Activated CD4-positive, CD25-positive, alpha-beta regulatory T cell treated with anti-CD3 and anti-CD28 coated beads, Interleukin-2, amount 50 U/mL, for 24 hours (primary cell): ENCODE measurements around the gene ADCY4.
A peak's percentile ranks its signal among the peaks of the same experiment; 100 is the strongest.
"Not testable (repeated sequence)": the region's sequence is repeated elsewhere in the genome, so short reads cannot be mapped to it uniquely, and the experiment has no call there.

ENCODE experiments used
- ATAC-seq, 2 donors: fragments of 150-1000 bp; cut with Tn5 transposase; one replicate each; pipeline ENCODE4 v1.10.0; 2021; ENCODE audit warnings: mild to moderate bottlenecking in 1 of 2, moderate library complexity in 1 of 2

The ADCY4 gene

DNA sequence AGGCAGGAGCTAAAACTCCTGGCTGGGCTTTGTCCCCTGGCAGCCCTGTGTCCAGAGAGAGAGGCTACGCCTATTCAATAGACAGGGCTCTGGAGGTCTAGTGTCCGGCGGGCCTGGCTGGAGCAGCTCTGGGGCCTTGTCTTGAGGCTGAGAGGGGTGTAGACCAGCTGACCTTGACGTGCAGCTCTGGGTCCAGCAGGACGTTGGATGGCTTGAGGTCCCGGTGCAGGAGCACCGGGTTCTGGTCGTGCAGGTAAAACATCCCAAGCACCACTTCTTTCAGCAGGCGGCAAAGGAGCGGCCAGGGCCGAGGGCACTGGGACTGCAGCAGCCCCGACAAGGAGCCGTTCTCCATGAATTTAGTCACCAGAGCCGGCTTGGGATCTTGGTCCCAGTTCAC, 4.0 kb upstream of the ADCY4 start:
- no peak for ATAC-seq

DNA sequence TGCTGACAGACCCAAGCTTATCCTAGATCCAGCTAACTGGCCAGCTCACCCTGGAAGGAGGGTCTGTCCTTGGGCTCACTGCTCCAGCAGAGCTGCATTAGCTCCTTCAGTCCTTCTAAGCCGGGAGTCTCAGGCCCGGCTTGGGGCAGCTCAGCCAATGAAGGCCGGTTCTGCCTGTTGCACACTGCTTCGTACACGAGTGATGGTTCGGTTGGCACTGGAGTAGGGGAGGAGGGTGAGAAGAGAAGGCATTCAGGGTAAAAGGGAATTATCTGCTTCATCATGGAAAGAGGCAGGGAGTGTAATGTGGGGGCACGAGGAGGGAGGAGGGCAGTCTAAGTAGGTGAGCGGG, 2.9 kb upstream of the ADCY4 start:
- ATAC-seq: no peak

DNA sequence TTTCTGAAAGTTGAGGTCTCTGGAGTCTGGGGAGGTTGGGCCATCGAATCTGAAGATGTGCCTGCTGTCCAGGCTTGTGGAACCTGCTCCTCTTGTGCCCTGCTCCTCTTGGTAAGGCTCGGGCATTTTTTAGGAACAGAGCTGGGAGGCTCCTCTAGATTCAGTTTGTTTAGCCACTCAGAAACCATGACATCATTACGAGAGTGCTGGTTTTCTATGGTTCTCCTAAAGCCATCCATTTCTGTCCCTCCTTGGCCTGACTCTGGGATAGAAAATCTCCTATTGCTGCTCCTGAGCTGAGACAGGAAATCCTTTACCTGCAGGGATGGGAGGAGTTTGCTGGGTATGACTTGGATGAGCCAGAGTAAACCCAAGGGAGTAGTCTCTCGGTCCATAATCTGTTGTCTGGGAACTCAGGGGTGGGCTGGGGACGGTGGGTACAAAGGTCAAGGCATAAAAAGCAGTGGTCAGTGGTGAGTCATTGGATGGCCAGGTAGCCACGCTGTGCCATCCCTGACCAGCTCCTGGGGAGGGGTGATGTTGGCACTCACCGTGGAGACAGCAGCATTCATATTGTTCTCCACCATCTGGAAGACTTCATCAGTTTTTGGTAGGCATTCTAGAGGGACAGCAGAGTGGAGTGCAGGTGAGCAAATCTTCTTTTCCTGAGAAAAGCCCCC, 2.4 kb upstream of the ADCY4 start:
- ATAC-seq: no peak

DNA sequence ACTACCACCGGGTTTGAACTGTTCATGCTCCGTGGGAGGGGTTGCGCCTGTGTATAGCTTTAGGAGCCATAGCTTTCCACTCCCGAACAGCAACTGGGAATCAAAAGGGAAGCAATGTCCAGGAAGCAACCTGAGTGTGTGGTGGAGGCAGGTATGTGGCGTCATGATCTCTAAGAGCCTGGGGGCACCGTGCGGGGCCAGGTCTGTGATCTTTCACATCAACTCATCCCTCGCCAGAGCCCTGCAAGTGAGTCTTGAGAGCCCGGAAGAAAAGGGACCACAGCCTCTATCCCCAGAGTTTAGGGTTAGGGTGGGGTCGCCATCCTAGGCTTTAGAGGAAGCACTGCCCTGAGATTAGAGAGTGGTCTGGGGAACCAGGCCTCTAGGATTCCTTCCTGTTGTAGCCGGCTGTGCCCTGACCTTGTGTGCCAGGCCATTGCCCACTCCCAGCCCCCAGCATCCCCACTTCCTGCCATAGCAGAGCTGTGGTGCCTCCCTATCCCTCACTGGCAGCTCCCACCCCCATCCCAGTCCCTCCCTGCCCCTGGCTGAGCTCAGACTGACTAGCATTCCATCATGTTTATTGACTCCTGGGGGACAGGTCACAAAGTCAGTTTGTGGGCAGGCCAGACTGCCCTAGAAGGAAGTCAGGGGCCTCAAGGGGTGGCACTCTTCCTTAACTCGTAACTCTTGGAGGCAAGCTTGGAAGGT, 745 bp upstream of the ADCY4 start:
- no peak for ATAC-seq

DNA sequence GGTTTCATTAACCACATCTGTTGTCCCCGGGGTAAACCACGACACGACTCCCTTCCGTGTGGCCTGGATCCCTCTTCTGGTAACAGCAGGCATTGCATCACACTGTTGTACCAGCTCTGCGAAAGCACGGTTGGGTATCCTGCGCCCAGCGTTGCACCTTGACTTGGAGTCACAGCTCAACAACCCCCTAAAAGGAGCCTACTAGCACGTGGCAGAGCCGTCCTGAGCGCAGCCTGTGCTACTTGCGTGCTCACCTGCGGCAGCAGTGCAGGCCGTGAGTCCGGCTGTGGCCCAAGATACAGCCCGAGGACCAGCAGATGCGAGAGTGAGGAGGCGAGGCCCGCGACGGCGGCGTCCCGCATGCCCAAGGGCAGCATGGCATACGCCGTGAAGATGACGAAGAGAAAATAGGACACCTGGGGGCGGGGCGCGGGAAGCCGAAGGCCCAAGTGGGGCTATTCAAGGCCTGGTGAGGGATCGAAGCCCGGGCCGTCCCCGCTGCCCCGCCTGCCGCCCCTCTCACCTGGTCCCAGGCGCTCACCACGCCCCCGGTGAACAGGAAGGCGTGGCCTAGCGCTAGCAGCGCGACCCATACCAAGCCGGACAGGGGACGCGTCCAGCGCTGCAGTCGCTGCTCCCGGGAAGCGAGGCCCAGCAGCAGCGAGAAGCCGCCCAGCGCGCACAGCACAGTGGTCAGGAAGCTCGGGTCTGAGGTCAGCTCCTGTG, 2.4 kb downstream of the ADCY4 start:
- ATAC-seq: peak; percentile 85

DNA sequence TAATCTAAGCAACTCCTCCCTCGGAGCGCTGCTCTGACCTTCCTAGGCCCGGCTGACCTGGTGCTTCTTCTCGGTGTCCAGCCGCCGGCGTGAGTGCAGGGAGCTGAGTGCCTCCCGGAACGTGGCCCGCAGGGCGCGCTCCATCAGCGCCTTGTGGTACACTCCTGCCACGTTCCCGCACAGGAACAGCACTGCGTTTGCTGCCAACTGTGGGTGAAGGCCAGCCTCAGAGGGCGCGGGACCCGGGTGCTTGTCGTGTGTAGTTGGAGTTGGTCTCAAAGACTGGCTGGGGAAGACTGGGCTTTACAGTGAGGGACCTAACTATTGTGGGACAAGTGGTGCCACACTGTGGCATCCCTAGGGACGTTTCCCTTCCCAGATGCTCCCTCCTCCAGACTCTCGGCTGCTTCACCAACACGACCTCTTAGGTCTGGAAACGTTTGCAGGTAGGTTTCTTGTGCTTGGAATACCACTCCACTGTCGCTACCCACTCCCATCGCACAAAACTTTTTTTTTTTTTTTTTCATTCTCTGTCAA, 3.1 kb downstream of the ADCY4 start:
- no peak for ATAC-seq

DNA sequence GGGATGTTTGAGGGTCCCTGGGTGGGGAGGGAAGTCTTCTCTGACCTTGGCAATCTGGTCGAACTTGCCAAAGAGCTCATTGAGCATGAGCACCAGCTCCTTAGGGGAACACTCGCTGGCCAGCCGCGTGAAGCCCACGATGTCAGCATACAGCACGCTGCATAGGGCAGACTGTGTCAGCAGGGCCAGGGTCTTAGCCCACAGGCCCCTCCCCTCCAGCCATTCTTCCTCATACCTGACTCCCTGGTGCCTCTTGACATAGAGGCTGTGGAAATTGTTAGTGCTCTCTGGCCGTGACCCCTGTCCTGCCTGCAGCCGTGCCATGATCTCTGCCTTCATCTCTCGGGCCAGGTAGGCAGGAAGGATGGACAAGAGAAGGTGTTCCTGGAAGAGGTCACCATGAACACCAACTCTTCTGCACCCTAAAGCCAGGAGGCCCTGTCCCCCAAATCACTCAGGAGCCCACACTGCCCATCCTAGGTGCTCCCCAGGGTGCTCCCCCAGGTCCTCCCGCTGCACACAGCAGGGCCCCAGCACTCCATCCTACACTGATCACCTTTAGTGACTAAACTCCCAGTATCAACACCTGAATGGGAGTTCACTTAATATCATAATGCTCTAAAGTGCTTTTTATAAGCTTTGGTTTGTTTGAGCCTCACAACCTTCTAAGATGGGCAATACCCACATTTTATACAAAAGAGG, 3.7 kb downstream of the ADCY4 start:
- ATAC-seq: no peak

DNA sequence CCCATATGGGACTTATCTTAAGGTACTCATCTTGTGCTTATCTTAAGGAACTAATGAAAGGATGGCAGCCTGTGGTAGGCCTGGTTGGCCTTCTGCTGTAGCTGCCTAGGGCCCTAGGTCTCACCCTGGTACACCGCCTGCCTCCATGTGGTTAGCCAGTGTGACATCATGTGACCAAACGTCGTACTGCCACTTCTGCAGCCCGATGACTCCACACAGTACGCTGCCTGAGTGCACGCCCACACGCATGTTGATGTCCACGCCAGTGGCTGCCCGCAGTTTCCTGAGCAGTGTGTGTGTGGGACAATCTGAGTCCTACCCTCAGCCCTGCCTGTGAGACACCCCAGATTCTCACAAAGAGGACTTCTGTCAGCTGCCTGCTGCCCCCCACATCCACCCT, 5.1 kb downstream of the ADCY4 start:
- peak; percentile 36 to 44 for ATAC-seq

DNA sequence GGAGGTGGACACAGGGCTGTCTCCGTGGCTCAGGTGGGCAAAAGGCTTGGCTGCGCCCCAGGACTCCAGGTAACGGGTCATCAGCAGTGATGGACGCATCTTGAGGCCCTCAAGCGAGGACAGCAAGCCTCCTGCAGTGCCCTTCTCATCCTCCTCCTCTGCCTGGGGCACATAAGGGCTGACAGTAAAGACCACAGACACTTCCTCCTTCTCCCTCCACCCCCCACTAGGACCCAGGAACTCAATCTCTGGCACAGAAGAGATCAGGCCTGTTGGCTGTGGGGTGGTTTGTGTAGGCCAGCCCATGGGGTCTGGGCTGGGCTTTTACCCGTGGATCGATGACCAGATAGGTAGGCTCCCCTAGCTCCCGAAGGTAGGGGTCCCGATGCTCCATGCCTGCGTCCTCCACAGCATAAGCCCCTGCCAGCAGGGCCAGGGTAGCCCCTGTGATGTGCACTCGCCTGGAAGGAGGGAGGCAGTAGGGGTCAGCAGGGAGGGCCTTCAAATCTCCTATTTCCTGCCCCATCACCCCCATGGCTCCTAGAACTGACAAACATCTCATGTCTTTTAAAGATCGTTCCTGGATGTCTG, 5.7 kb downstream of the ADCY4 start:
- ATAC-seq: no peak

DNA sequence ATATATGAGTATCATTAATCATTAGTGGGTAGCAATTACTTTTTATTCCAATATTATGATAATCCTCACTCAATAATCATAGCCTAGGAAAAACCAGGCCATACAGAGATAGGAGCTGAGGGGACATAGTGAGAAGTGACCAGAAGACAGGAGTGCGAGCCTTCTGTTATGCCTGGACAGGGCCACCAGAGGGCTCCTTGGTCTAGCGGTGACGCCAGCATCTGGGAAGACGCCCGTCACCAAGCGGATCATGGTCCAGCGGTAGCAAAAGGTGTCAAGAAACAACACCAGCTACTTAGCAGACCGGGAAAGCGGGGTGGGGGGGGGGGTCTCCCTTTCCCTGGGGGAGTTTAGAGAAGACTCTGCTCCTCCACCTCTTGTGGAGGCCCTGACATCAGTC, 7.0 kb downstream of the ADCY4 start:
- ATAC-seq: not testable (repeated sequence)

DNA sequence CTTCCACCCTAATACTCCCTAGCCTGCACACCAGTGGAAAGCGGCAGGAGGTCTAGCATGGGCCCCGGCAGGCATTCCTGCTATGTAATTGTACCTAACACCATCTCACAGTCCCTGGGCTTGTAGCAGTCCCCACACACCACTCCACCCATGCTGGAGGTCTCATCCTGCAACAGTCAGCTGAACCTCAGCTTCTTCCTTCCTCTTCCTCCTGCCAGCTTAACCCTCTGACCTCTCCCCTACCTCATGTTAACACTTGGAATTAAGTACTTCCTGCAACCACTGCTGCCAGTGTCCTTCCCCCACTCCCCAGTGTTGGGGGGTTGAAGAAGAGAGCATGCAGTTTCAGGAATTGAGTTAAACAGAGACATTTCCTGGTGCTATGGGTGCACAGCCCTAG, 7.6 kb downstream of the ADCY4 start:
- ATAC-seq: no peak

DNA sequence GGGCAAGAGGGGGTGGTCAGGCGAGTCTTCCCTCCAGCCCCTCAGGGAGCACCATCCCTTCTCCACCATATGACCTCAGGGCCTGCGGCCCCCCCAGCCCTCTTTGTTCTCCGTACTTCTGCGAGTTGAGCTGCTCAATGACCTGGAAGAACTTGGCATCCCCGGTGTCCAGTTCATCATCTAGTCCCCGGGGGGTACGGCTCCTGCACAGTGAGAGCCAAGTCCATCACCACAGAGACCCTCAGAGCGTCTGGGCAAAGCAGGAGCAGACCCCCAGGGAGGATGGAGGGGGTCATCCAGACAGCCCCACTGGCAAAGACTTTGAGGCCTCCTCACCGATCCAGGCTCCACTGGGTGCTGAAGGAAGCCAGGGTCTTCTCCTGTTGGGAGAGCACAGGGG, 8.9 kb downstream of the ADCY4 start:
- no peak for ATAC-seq

DNA sequence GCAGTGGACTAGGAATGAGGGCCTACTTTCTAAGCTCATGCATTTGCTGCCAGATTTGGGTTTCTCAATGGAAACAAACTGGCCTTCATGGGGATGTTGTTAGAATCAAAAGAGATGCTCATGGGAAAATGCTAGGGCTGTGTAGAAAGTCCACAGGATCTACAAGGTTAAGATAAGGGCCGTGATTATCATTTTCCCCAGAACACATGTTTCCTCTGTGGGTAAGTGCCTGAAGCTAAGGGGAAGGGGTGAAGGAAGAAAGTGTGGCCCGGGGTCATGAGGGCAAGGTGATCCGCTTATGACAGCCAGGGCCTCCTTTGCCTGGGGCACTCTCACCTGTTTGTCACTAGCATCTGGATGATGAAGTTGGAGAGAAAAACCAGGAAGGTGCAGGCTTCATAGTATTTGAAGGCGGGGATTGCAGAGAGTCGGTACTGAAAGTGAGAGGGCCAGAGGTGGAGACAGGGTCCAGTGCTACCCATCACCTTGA, 9.8 kb downstream of the ADCY4 start:
- ATAC-seq: no peak

DNA sequence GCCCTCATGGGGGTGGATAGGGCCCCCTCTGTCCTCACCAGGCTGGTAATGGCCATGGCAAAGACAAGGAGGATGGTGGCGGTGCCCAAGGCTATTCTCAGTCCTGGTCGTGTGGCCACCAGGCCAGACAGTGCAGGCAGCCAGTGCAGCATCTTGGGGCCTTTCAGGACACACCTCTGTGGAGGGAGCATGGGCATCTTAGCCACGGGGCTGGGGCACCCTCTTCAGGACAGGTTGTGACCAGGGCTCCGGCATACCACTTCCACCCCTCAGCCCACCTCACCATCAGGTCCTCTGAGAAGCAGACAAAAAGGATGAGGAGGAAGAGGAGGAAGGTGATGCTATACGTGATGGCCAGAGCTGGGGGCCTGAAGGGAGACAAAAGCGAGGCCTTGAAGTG, 10.8 kb downstream of the ADCY4 start:
- ATAC-seq: no peak

DNA sequence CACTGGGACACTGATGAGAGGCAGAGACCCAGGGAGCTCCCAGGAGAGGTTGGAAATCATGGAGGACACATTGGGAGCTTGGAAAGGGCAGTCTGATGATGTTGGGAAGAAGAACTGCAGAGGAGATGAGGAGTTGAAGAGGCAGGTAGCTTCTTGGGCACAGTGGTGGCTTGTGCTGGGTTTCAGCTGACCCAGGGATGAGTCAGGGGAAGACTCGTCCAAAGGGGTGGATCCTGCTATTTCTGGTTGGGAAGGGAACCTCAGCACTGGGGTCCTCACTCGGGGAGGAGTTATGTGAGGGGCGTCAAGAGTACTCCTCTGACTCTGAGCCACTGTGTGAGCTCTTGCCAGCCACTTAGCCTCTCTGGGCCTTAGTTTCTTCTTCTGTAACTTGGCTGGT, 11.5 kb downstream of the ADCY4 start:
- ATAC-seq: no peak

DNA sequence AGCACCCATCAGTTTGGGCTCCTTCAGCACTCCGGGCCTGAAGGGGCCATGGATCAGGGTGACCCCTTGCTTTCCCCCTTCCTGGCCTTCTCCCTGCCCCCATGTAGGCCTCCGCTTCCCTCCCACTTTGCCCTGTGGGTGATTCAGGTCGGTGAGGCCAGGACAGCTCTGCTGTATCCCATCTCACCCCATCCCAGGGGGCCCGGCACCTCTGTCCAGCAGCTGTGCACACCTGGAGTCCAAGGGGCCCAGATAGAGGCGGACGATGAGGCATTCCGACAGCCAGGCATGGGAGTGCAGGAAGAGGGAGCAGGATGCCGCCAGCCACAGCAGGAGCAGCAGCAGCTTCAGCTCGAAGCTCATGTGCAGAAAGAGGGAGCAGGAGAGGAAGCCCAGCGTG, 12.2 kb downstream of the ADCY4 start:
- ATAC-seq: no peak

DNA sequence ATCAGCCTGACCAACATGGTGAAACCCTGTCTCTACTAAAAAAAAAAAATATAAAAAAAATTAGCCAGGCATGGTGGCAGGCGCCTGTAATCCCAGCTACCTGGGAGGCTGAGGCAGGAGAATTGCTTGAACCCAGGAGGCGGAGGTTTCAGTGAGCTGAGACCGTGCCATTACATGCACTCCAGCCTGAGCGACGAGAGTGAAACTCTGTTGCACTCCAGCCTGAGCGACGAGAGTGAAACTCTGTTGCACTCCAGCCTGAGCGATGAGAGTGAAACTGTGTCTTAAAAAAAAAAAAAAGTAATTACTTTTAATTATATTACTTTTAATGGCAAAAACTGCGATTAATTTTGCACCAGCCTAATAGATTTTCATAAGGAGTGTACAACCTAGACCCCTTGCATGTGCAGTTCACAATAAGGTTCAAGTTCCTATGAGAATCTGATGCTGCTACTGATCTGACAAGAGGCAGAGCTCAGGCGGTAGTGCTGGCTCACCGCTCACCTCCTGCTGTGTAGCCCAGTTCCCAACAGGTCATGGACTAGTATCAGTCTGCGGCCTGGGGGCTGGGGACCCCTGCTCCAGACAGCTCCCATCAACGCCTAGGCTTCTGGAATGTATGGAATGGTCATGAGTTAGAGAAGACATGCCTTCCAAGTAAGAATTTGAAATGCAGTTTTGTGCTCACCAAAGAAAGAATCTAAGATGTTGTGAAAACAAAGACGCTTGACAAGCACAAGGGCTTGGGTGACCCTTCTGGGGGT, 13.5 kb downstream of the ADCY4 start:
- no peak for ATAC-seq

DNA sequence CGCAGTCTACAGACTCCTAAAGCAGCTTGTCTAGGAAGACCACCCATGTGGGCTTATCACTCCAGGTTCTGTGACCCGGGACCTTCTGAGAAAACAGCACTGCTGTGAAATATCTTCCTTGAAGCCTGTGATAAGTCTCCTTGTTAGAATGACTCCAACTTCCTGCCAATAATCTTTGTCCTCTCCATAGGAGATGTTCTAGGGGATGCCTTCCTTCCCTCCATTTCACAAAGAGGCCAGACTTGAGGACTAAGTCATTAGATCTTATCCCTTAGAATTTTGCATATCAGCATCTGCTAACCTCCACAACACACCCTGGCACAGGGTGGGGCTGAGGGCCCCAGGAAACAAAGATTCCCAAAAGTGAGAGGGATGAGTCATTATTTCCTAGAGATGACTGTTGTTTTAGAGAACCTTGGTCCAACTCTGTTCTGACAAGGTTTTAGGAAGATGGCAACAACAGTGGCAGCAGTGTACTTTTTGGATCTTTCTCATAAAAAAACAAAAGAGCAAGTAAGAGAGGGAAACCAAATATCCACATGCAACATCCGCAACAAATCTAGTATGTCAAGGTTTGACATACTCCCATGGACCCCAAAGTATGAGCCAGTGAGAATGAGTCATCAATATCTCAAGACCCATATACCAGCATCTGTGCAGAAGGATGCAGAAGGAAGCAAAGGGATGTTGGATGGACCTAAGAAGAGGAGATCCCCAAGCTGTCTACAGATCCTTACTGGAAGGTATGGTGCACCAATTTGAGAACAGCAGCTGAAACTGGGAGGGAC, 17.5 kb downstream of the ADCY4 start:
- ATAC-seq: no peak

DNA sequence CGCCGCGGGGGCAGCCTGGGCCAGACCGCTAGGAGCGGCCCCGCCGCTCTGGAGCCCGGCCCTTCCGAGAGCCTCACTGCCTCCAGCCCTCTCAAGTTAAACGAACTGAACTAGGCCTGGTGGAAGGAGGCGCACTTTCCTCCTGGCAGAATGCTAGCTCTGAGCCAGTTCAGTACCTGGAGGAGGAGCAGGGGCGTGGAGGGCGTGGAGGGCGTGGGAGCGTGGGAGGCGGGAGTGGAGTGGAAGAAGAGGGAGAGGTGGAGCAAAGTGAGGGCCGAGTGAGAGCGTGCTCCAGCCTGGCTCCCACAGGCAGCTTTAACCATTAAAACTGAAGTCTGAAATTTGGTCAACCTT, 18.3 kb downstream of the ADCY4 start:
- no peak for ATAC-seq

DNA sequence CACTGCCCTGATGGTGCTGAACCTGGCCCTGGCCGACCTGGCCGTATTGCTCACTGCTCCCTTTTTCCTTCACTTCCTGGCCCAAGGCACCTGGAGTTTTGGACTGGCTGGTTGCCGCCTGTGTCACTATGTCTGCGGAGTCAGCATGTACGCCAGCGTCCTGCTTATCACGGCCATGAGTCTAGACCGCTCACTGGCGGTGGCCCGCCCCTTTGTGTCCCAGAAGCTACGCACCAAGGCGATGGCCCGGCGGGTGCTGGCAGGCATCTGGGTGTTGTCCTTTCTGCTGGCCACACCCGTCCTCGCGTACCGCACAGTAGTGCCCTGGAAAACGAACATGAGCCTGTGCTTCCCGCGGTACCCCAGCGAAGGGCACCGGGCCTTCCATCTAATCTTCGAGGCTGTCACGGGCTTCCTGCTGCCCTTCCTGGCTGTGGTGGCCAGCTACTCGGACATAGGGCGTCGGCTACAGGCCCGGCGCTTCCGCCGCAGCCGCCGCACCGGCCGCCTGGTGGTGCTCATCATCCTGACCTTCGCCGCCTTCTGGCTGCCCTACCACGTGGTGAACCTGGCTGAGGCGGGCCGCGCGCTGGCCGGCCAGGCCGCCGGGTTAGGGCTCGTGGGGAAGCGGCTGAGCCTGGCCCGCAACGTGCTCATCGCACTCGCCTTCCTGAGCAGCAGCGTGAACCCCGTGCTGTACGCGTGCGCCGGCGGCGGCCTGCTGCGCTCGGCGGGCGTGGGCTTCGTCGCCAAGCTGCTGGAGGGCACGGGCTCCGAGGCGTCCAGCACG, 18.9 kb downstream of the ADCY4 start:
- ATAC-seq: no peak
